Activated T-cell treated with anti-CD3 and anti-CD28 coated beads, Interleukin-2, amount 50 U/mL, for 24 hours (primary cell): ENCODE measurements around the gene CUL9.

Experiments
- DNase-seq: peaks from one replicate; pipeline ENCODE4 v3.0.0-alpha.2; 2020
- H3K27ac Mint-ChIP-seq: 2 replicates; pipeline ENCODE4 v1.8.0; 2020; ENCODE audit warnings: mild to moderate bottlenecking, mixed read lengths
- H3K27me3 Mint-ChIP-seq: 2 replicates; pipeline ENCODE4 v1.8.0; 2020; ENCODE audit warnings: mixed read lengths
- H3K36me3 Mint-ChIP-seq: 2 replicates; pipeline ENCODE4 v1.8.0; 2020; ENCODE audit warnings: low read depth, mixed read lengths
- H3K4me1 Mint-ChIP-seq: 2 replicates; pipeline ENCODE4 v1.8.0; 2020; ENCODE audit warnings: low read depth, mixed read lengths
- H3K4me3 Mint-ChIP-seq: 2 replicates; pipeline ENCODE4 v1.8.0; 2020; ENCODE audit warnings: mild to moderate bottlenecking, moderate library complexity, mixed read lengths
- H3K9me3 Mint-ChIP-seq: 2 replicates; pipeline ENCODE4 v1.8.0; 2020; ENCODE audit warnings: mixed read lengths

CUL9 gene

GRCh38 chr6:43180985-43181384, 1.0 kb upstream of the CUL9 start:
- H3K9me3 Mint-ChIP-seq, result no peaks in the 10 kb centered on the region
- H3K27ac Mint-ChIP-seq, result peak overlapping the region; percentile 94
- no peak for DNase-seq
- no peaks in the 10 kb centered on the region for H3K27me3 Mint-ChIP-seq
- H3K4me1 Mint-ChIP-seq, result peaks cover 51% of the 10 kb centered on the region
- H3K4me3 Mint-ChIP-seq, result peak overlapping the region; percentile 93
- H3K36me3 Mint-ChIP-seq, result peaks cover 73% of the 10 kb centered on the region

- DNase-seq, result no peak
- Mint-ChIP-seq H3K4me1 (peaks cover 54% of the 10 kb centered on the region), H3K36me3 (peaks cover 73% of the 10 kb centered on the region), H3K9me3 (no peaks in the 10 kb centered on the region), H3K27me3 (no peaks in the 10 kb centered on the region), H3K27ac (peak overlapping the region; percentile 94), H3K4me3 (peak overlapping the region; percentile 93)
These were observed 415 bp upstream of the CUL9 start for GRCh38 chr6:43181621-43181941.

- Mint-ChIP-seq H3K4me3 (peak overlapping the region; percentile 93), H3K9me3 (no peaks in the 10 kb centered on the region), H3K4me1 (peaks cover 54% of the 10 kb centered on the region), H3K36me3 (peaks cover 74% of the 10 kb centered on the region), H3K27ac (peak overlapping the region; percentile 94), H3K27me3 (no peaks in the 10 kb centered on the region)
- DNase-seq, result no peak
These were observed 1.4 kb downstream of the CUL9 start for GRCh38 chr6:43183441-43183840.

GRCh38 chr6:43184268-43184985, 2.4 kb downstream of the CUL9 start:
- peak overlapping the region; percentile 16 for H3K4me3 Mint-ChIP-seq
- peaks cover 57% of the 10 kb centered on the region for H3K4me1 Mint-ChIP-seq
- H3K9me3 Mint-ChIP-seq, result no peaks in the 10 kb centered on the region
- no peak for DNase-seq
- H3K36me3 Mint-ChIP-seq, result peaks cover 71% of the 10 kb centered on the region
- peak overlapping the region; percentile 71 for H3K27ac Mint-ChIP-seq
- no peaks in the 10 kb centered on the region for H3K27me3 Mint-ChIP-seq

- H3K27me3 Mint-ChIP-seq, result no peaks in the 10 kb centered on the region
- H3K27ac Mint-ChIP-seq, result peak overlapping the region; percentile 71
- no peaks in the 10 kb centered on the region for H3K9me3 Mint-ChIP-seq
- H3K36me3 Mint-ChIP-seq, result peaks cover 76% of the 10 kb centered on the region
- DNase-seq, result no peak
- peaks cover 62% of the 10 kb centered on the region for H3K4me1 Mint-ChIP-seq
- peak overlapping the region; percentile 11 for H3K4me3 Mint-ChIP-seq
These were observed 3.5 kb downstream of the CUL9 start for GRCh38 chr6:43185391-43185985.

- peaks cover 78% of the 10 kb centered on the region for H3K36me3 Mint-ChIP-seq
- H3K9me3 Mint-ChIP-seq, result no peaks in the 10 kb centered on the region
- no peak overlapping the region for H3K27ac Mint-ChIP-seq
- H3K4me3 Mint-ChIP-seq, result no peak overlapping the region
- no peaks in the 10 kb centered on the region for H3K27me3 Mint-ChIP-seq
- peaks cover 62% of the 10 kb centered on the region for H3K4me1 Mint-ChIP-seq
- DNase-seq, result no peak
These were observed 4.0 kb downstream of the CUL9 start for GRCh38 chr6:43186019-43186418.

- H3K4me3 Mint-ChIP-seq, result no peak overlapping the region
- no peaks in the 10 kb centered on the region for H3K9me3 Mint-ChIP-seq
- no peaks in the 10 kb centered on the region for H3K27me3 Mint-ChIP-seq
- peaks cover 72% of the 10 kb centered on the region for H3K36me3 Mint-ChIP-seq
- DNase-seq, result no peak
- peaks cover 56% of the 10 kb centered on the region for H3K4me1 Mint-ChIP-seq
- no peak overlapping the region for H3K27ac Mint-ChIP-seq
These were observed 4.7 kb downstream of the CUL9 start for GRCh38 chr6:43186706-43187105.

GRCh38 chr6:43187821-43188220, 5.8 kb downstream of the CUL9 start:
- Mint-ChIP-seq H3K27ac (no peak overlapping the region), H3K27me3 (no peaks in the 10 kb centered on the region), H3K9me3 (no peaks in the 10 kb centered on the region), H3K4me3 (no peak overlapping the region), H3K36me3 (peaks cover 72% of the 10 kb centered on the region), H3K4me1 (peaks cover 48% of the 10 kb centered on the region)
- no peak for DNase-seq

- H3K9me3 Mint-ChIP-seq, result no peaks in the 10 kb centered on the region
- H3K27ac Mint-ChIP-seq, result no peak overlapping the region
- no peak overlapping the region for H3K4me3 Mint-ChIP-seq
- H3K27me3 Mint-ChIP-seq, result no peaks in the 10 kb centered on the region
- H3K36me3 Mint-ChIP-seq, result peaks cover 78% of the 10 kb centered on the region
- no peak for DNase-seq
- H3K4me1 Mint-ChIP-seq, result peaks cover 42% of the 10 kb centered on the region
These were observed 6.4 kb downstream of the CUL9 start for GRCh38 chr6:43188426-43188825.

GRCh38 chr6:43189776-43190304, 7.8 kb downstream of the CUL9 start:
- no peaks in the 10 kb centered on the region for H3K27me3 Mint-ChIP-seq
- no peaks in the 10 kb centered on the region for H3K9me3 Mint-ChIP-seq
- no peak overlapping the region for H3K4me3 Mint-ChIP-seq
- H3K27ac Mint-ChIP-seq, result no peak overlapping the region
- peaks cover 29% of the 10 kb centered on the region for H3K4me1 Mint-ChIP-seq
- DNase-seq, result no peak
- peaks cover 82% of the 10 kb centered on the region for H3K36me3 Mint-ChIP-seq

- no peaks in the 10 kb centered on the region for H3K27me3 Mint-ChIP-seq
- H3K4me3 Mint-ChIP-seq, result no peak overlapping the region
- H3K9me3 Mint-ChIP-seq, result no peaks in the 10 kb centered on the region
- H3K36me3 Mint-ChIP-seq, result peaks cover 81% of the 10 kb centered on the region
- DNase-seq, result no peak
- H3K4me1 Mint-ChIP-seq, result peaks cover 13% of the 10 kb centered on the region
- no peak overlapping the region for H3K27ac Mint-ChIP-seq
These were observed 10.9 kb downstream of the CUL9 start for GRCh38 chr6:43192911-43193310.

GRCh38 chr6:43193929-43194328, 11.9 kb downstream of the CUL9 start:
- Mint-ChIP-seq H3K9me3 (no peaks in the 10 kb centered on the region), H3K27me3 (no peaks in the 10 kb centered on the region), H3K4me1 (peaks cover 8% of the 10 kb centered on the region), H3K36me3 (peaks cover 76% of the 10 kb centered on the region), H3K27ac (no peak overlapping the region), H3K4me3 (no peak overlapping the region)
- DNase-seq, result no peak

- Mint-ChIP-seq H3K36me3 (peaks cover 80% of the 10 kb centered on the region), H3K9me3 (no peaks in the 10 kb centered on the region), H3K4me3 (no peak overlapping the region), H3K27ac (no peak overlapping the region), H3K27me3 (no peaks in the 10 kb centered on the region), H3K4me1 (no peaks in the 10 kb centered on the region)
- DNase-seq, result no peak
These were observed 14.3 kb downstream of the CUL9 start for GRCh38 chr6:43196337-43196736.

GRCh38 chr6:43199912-43200311, 17.9 kb downstream of the CUL9 start:
- Mint-ChIP-seq H3K36me3 (peaks cover 81% of the 10 kb centered on the region), H3K4me1 (no peaks in the 10 kb centered on the region), H3K27me3 (no peaks in the 10 kb centered on the region), H3K4me3 (no peak overlapping the region), H3K9me3 (no peaks in the 10 kb centered on the region), H3K27ac (peak overlapping the region; percentile 16)
- DNase-seq, result no peak

GRCh38 chr6:43200541-43200940, 18.5 kb downstream of the CUL9 start:
- Mint-ChIP-seq H3K4me3 (no peak overlapping the region), H3K36me3 (peaks cover 81% of the 10 kb centered on the region), H3K9me3 (no peaks in the 10 kb centered on the region), H3K27me3 (no peaks in the 10 kb centered on the region), H3K4me1 (no peaks in the 10 kb centered on the region), H3K27ac (peak overlapping the region; percentile 2)
- no peak for DNase-seq
